Body of pancreas (tissue), 4 donors: ENCODE results near the gene VPS9D1. TPM values are rescaled to one million over a fixed set of nuclear protein-coding genes. Genes with fewer than 3 reads are reported as not detected.
"Not testable (repeated sequence)": the region's sequence is repeated elsewhere in the genome, so short reads cannot be mapped to it uniquely, and the experiment has no call there.

Source experiments
- ATAC-seq: fragments of 150-250 bp; one replicate; pipeline ENCODE4 v1.9.1; 2016
- DNase-seq, 4 donors: peaks; one replicate each; pipeline ENCODE4 v3.0.0-alpha.2; 2019
- H3K27ac ChIP-seq, 4 donors: fragments of 200-600 bp; sonication (generic); 1 replicate in 3 of 4; 2 replicates in 1 of 4; pipeline versions ENCODE4 v1.5.1 to v1.6.1; 2016 to 2019; ENCODE audit warnings: mild to moderate bottlenecking in 1 of 4, mixed read lengths in 1 of 4, moderate library complexity in 1 of 4
- H3K27me3 ChIP-seq, 2 donors: fragments of 200-600 bp; sonication (generic); one replicate each; pipeline ENCODE4 v1.6.0; 2016; ENCODE audit warnings: mild to moderate bottlenecking in 1 of 2
- H3K36me3 ChIP-seq, 2 donors: fragments of 200-600 bp; sonication (generic); replicated peaks in 1 of 2; 2 replicates each; pipeline ENCODE4 v1.5.1; 2016; ENCODE audit warnings: low read depth in 2 of 2; ENCODE audit not compliant: insufficient read depth in 1 of 2
- H3K4me1 ChIP-seq: fragments of 200-600 bp; sonication (generic); one replicate; pipeline ENCODE4 v1.6.0; 2016
- H3K4me3 ChIP-seq, 2 donors: fragments of 200-600 bp; sonication (generic); 1 replicate in 1 of 2; 2 replicates in 1 of 2; pipeline ENCODE4 v1.5.1; 2016 to 2019
- H3K9me3 ChIP-seq, 3 donors: fragments of 200-600 bp; sonication (generic); 1 replicate in 2 of 3; 2 replicates in 1 of 3; pipeline ENCODE4 v1.5.1; 2016
- POLR2A ChIP-seq, 3 donors: fragments of 450-650 bp; IDR thresholded peaks; one replicate each; pipeline ENCODE4 v1.6.1; 2016; ENCODE audit warnings: antibody characterized with exemption in 3 of 3, mild to moderate bottlenecking in 2 of 3
- WGBS, 2 donors: methylation state at CpG; one replicate each; pipeline ENCODE4 v1.1.5; 2017; 5-methylcytosine and 5-hydroxymethylcytosine counted together
- intact Hi-C: fragments of 100-400 bp; cut with DNase I; formaldehyde crosslinking; loops from one replicate; pipeline ENCODE4 v1.15.1; 2023
- total RNA-seq, 2 donors: library from RNA; depleted of rRNA; stranded (reverse); fragments of >200 nt; gene quantifications; one replicate each; pipeline ENCODE4 v1.1.0, GENCODE V29; 2016
- TF ChIP-seq, protein P1 (sequence below), 7 experiments: fragments of 450-650 bp in 4 of 7; fragments of 200-600 bp in 3 of 7; sonication (generic) in 3 of 7; IDR thresholded peaks; one replicate each; pipeline ENCODE4 v1.5.1; 2016 to 2019; ENCODE audit warnings: antibody characterized with exemption in 7 of 7

The VPS9D1 gene
- total RNA-seq, 2 donors from 2014 or later = 3.6 to 24.7 TPM

GRCh38 chr16:89670496-89671431 is 49.9 kb downstream of the VPS9D1 start:
- Histone ChIP-seq H3K27me3 (no peaks in the 10 kb centered on the region), H3K27ac (no peak overlapping the region), H3K4me1 (no peaks in the 10 kb centered on the region), H3K36me3 (no peaks in the 10 kb centered on the region), H3K4me3 (no peak overlapping the region), H3K9me3 (no peaks in the 10 kb centered on the region)
- ATAC-seq = no peak
- intact Hi-C loops = no loop called here
- TF ChIP-seq, protein P1, sequence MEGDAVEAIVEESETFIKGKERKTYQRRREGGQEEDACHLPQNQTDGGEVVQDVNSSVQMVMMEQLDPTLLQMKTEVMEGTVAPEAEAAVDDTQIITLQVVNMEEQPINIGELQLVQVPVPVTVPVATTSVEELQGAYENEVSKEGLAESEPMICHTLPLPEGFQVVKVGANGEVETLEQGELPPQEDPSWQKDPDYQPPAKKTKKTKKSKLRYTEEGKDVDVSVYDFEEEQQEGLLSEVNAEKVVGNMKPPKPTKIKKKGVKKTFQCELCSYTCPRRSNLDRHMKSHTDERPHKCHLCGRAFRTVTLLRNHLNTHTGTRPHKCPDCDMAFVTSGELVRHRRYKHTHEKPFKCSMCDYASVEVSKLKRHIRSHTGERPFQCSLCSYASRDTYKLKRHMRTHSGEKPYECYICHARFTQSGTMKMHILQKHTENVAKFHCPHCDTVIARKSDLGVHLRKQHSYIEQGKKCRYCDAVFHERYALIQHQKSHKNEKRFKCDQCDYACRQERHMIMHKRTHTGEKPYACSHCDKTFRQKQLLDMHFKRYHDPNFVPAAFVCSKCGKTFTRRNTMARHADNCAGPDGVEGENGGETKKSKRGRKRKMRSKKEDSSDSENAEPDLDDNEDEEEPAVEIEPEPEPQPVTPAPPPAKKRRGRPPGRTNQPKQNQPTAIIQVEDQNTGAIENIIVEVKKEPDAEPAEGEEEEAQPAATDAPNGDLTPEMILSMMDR (IDR thresholded peaks at IDR 0.05) = no peak
- TF ChIP-seq POLR2A (IDR thresholded peaks at IDR 0.05) = no peak
- 81 to 91% methylated on average over 10 of the region's 10 CpGs for WGBS, 2 donors
- DNase-seq = no peak

- no peak for DNase-seq
- no peak overlapping the region for H3K4me3 ChIP-seq
- H3K27ac ChIP-seq = no peak overlapping the region
- H3K36me3 ChIP-seq = no peaks in the 10 kb centered on the region
- H3K27me3 ChIP-seq = no peaks in the 10 kb centered on the region
- no peaks in the 10 kb centered on the region for H3K9me3 ChIP-seq
- ATAC-seq = no peak
- TF ChIP-seq, protein P1 (IDR thresholded peaks at IDR 0.05) = no peak
- TF ChIP-seq POLR2A (IDR thresholded peaks at IDR 0.05) = no peak
- WGBS, 2 donors = 60 to 88% methylated on average over 3 to 12 of the region's 13 CpGs
- no peaks in the 10 kb centered on the region for H3K4me1 ChIP-seq
- intact Hi-C loops = no loop called here
These were observed 50.9 kb downstream of the VPS9D1 start for GRCh38 chr16:89669755-89670154.

DNA sequence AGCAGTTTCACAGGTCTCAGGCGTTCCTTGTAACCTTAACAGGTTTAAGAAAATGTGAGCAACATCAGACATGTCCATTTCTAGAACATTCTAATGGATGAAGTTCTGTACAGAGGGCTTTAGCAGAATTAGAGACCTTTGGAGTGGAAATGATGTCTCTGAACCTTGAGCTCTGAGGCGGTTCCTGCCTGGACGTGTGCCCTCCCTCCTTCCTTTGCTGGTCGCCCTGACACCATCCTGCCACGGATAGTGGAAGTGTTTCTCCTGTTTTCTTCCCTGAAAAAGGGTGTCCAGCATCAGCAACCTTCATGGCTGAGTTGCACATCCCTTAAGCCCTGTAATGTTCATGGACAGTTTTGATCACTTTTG is 51.9 kb downstream of the VPS9D1 start:
- H3K4me3 ChIP-seq = no peak overlapping the region
- H3K9me3 ChIP-seq = no peaks in the 10 kb centered on the region
- no peaks in the 10 kb centered on the region for H3K27me3 ChIP-seq
- DNase-seq = no peak
- 73 to 75% methylated on average over 5 of the region's 5 CpGs for WGBS, 2 donors
- no peak for ATAC-seq
- no peaks in the 10 kb centered on the region for H3K4me1 ChIP-seq
- no peak overlapping the region for H3K27ac ChIP-seq
- TF ChIP-seq POLR2A (IDR thresholded peaks at IDR 0.05) = no peak
- TF ChIP-seq, protein P1 (IDR thresholded peaks at IDR 0.05) = no peak
- H3K36me3 ChIP-seq = no peaks in the 10 kb centered on the region
- intact Hi-C loops = no loop called here

- Histone ChIP-seq H3K4me3 (no peak overlapping the region), H3K27me3 (no peaks in the 10 kb centered on the region), H3K9me3 (no peaks in the 10 kb centered on the region), H3K4me1 (no peaks in the 10 kb centered on the region), H3K27ac (no peak overlapping the region), H3K36me3 (no peaks in the 10 kb centered on the region)
- DNase-seq = no peak
- intact Hi-C loops = no loop called here
- WGBS, 2 donors = 75 to 93% methylated on average over 3 to 9 of the region's 9 CpGs
- ATAC-seq = no peak
- TF ChIP-seq, protein P1 (IDR thresholded peaks at IDR 0.05) = no peak
- no peak for TF ChIP-seq POLR2A (IDR thresholded peaks at IDR 0.05)
These were observed 53.1 kb downstream of the VPS9D1 start for GRCh38 chr16:89667633-89668032.

GRCh38 chr16:89667000-89667399 is 53.7 kb downstream of the VPS9D1 start:
- intact Hi-C loops, H3K9me3 ChIP-seq, H3K4me1 ChIP-seq, H3K4me3 ChIP-seq, H3K27ac ChIP-seq, H3K36me3 ChIP-seq, H3K27me3 ChIP-seq, ATAC-seq: not testable (repeated sequence)
- peak in 3 of 4 donors; percentile 28 to 48 (median 36) for DNase-seq
- 47 to 55% methylated on average over 7 of the region's 7 CpGs for WGBS, 2 donors

DNA sequence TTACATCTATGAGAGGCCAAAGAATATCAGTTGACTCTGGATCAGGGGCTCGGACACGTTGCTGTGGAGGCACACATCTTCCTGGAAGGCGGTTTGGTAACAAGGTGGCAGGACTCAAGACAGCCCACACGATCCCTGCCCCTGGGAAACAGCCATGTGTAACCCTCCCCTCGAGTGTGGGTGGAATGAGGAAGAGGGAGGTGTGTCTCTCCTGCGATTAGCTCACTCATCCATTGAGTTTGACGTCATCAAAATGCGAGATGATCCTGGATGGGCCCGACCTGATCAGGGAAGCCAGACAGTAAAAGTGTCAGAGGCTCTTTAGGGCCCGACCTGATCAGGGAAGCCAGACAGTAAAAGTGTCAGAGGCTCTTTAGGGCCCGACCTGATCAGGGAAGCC is 56.5 kb downstream of the VPS9D1 start:
- intact Hi-C loops, H3K9me3 ChIP-seq, H3K36me3 ChIP-seq, H3K4me1 ChIP-seq, H3K27me3 ChIP-seq, H3K4me3 ChIP-seq, H3K27ac ChIP-seq, ATAC-seq, DNase-seq: not testable (repeated sequence)
- 83 to 84% methylated on average over 10 to 11 of the region's 11 CpGs for WGBS, 2 donors
